Testis (tissue), 3 donors: ENCODE results near the gene GUCA2B. TPM values are rescaled to one million over a fixed set of nuclear protein-coding genes. Genes with fewer than 3 reads are reported as not detected.

Experiments
- DNase-seq: peaks from one replicate; pipeline ENCODE4 v3.0.0-alpha.2; 2019
- H3K27ac ChIP-seq, 2 donors: fragments of 200-600 bp; sonication (generic); one replicate each; pipeline ENCODE4 v1.5.1; 2019
- H3K27me3 ChIP-seq: fragments of 200-600 bp; sonication (generic); one replicate; pipeline ENCODE4 v1.5.1; 2019
- H3K36me3 ChIP-seq: fragments of 200-600 bp; sonication (generic); one replicate; pipeline ENCODE4 v1.5.1; 2017; ENCODE audit warnings: low read depth; ENCODE audit errors: missing control alignments
- H3K4me1 ChIP-seq: fragments of 200-600 bp; sonication (generic); one replicate; pipeline ENCODE4 v1.5.1; 2019
- H3K4me3 ChIP-seq, 2 donors: fragments of 200-600 bp; sonication (generic); one replicate each; pipeline ENCODE4 v1.5.1; 2017 to 2019
- H3K9me3 ChIP-seq: fragments of 200-600 bp; sonication (generic); one replicate; pipeline ENCODE4 v1.5.1; 2017
- POLR2A ChIP-seq: fragments of 450-650 bp; IDR thresholded peaks from one replicate; pipeline ENCODE4 v1.6.1; 2017; ENCODE audit warnings: antibody characterized with exemption, mild to moderate bottlenecking, moderate library complexity
- WGBS, 2 donors: methylation state at CpG; one replicate each; pipeline ENCODE4 v1.1.5; 2018; 5-methylcytosine and 5-hydroxymethylcytosine counted together
- intact Hi-C: fragments of 100-400 bp; cut with DNase I; formaldehyde crosslinking; loops from one replicate; pipeline ENCODE4 v1.15.1; 2023; ENCODE audit warnings: low total_unique reads
- polyA plus RNA-seq: library from polyadenylated mRNA; stranded (reverse); fragments of 350-450 nt; fragmentation: Illumina TruSeq; extraction: RNeasy Lipid Tissue Mini Kit (QIAGEN cat#74804); gene quantifications from one replicate; pipeline ENCODE4 v1.2.3, GENCODE V29; 2014; ENCODE audit warnings: low read depth, low replicate concordance; ENCODE audit not compliant: insufficient read depth
- total RNA-seq, 2 donors: library from RNA; depleted of rRNA; stranded (reverse); fragments of >200 nt; gene quantifications; one replicate each; pipeline ENCODE4 v1.2.3, GENCODE V29; 2016
- TF ChIP-seq, protein P1 (sequence below), 3 experiments: fragments of 450-650 bp in 2 of 3; fragments of 200-600 bp in 1 of 3; sonication (generic) in 1 of 3; IDR thresholded peaks; one replicate each; pipeline ENCODE4 v1.5.1; 2016 to 2019; ENCODE audit warnings: antibody characterized with exemption in 3 of 3, mild to moderate bottlenecking in 2 of 3, moderate library complexity in 1 of 3

Gene GUCA2B
- total and polyA plus RNA-seq, 3 donors from 2014 or later = not detected

DNA sequence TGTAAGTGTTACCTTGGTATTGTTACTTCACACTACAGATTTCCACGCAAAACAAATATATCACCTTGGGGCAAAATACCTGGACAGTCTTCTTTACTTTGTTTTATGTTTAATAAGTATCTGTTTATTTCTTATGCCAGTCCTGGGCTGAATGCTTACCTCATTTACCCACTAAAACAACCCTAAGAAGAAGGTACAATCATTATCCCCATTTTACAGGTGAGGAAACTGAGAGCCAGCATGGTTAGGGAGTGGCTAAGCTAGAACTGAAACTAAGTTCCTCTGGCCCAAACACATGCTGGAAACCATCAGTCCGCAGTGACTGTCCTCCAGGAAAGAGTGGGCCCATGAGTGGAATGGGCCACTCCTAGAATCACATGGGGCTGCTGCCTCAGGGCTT is 13.0 kb upstream of the GUCA2B start:
- no peaks in the 10 kb centered on the region for H3K9me3 ChIP-seq
- 91 to 96% methylated on average over 2 of the region's 2 CpGs for WGBS, 2 donors
- DNase-seq = no peak
- intact Hi-C loops = no loop called here
- no peak for TF ChIP-seq POLR2A
- TF ChIP-seq, protein P1, sequence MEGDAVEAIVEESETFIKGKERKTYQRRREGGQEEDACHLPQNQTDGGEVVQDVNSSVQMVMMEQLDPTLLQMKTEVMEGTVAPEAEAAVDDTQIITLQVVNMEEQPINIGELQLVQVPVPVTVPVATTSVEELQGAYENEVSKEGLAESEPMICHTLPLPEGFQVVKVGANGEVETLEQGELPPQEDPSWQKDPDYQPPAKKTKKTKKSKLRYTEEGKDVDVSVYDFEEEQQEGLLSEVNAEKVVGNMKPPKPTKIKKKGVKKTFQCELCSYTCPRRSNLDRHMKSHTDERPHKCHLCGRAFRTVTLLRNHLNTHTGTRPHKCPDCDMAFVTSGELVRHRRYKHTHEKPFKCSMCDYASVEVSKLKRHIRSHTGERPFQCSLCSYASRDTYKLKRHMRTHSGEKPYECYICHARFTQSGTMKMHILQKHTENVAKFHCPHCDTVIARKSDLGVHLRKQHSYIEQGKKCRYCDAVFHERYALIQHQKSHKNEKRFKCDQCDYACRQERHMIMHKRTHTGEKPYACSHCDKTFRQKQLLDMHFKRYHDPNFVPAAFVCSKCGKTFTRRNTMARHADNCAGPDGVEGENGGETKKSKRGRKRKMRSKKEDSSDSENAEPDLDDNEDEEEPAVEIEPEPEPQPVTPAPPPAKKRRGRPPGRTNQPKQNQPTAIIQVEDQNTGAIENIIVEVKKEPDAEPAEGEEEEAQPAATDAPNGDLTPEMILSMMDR (IDR thresholded peaks at IDR 0.05) = no peak
- no peak overlapping the region for H3K27ac ChIP-seq
- H3K36me3 ChIP-seq = no peaks in the 10 kb centered on the region
- H3K4me3 ChIP-seq = no peak overlapping the region
- no peaks in the 10 kb centered on the region for H3K4me1 ChIP-seq
- no peaks in the 10 kb centered on the region for H3K27me3 ChIP-seq

DNA sequence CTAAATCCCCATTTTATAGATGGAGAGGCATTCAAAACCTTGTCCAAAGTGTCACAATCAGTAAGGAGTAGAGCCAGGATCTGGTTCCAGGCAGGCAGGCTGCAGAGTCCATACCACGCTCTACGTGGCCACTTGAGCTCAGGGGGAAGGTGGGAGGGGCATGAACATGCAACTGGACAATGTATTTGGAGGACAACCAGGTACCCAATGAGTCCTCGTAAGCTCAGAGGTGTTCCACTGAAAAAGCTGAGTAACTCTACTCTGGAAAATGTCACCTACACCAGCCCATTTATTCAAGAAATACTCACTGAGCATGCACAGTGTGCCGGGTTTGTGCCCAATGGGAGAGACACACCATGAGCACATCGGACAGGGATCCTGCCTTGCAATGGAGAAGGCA is 11.2 kb upstream of the GUCA2B start:
- H3K4me3 ChIP-seq = no peak overlapping the region
- intact Hi-C loops = no loop called here
- H3K36me3 ChIP-seq = no peaks in the 10 kb centered on the region
- no peak overlapping the region for H3K27ac ChIP-seq
- no peaks in the 10 kb centered on the region for H3K27me3 ChIP-seq
- DNase-seq = no peak
- WGBS, 2 donors = 85 to 89% methylated on average over 5 of the region's 5 CpGs
- H3K4me1 ChIP-seq = peaks cover 6% of the 10 kb centered on the region
- TF ChIP-seq, protein P1 (IDR thresholded peaks at IDR 0.05) = no peak
- no peak for TF ChIP-seq POLR2A
- no peaks in the 10 kb centered on the region for H3K9me3 ChIP-seq

DNA sequence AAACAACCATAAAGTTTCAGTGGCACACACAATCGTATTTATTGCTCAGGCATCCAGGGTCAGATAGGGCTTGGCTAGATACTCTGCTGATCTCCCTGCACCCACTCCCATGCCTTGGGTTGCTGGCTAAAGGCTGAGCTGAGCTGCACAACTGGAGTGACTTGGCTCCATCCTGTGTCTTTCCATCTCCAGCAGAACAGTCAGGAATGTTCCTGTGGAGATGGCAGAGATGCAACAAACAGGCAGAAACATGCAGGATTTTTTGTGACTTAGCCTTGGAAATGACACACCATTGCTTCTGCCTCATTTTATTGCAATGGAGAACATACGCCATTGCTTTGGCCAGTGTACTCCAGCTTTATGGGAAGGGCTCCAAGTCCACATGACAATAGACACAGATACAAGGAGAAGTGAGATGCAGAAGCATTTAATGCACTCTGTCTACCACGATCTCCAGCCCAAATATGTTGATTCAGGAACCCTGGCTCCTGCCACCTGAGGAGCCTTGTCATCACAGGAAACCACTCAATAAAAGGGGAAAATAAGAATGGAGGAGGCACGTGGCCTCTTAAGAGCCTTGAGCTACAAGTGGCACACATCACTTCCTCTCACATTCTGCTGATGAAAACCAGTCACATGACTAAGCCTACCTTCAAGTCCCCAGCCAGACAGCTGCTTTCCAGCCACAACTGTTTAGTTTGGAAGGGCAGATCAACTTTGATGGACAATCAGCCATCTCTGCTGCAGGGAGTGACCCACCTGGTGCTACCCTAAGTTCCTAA is 10.1 kb upstream of the GUCA2B start:
- Histone ChIP-seq H3K36me3 (no peaks in the 10 kb centered on the region), H3K4me1 (peaks cover 6% of the 10 kb centered on the region), H3K27me3 (no peaks in the 10 kb centered on the region), H3K4me3 (no peak overlapping the region), H3K27ac (no peak overlapping the region), H3K9me3 (no peaks in the 10 kb centered on the region)
- intact Hi-C loops = no loop called here
- DNase-seq = no peak
- WGBS, 2 donors = 59 to 60% methylated on average over 4 of the region's 4 CpGs
- no peak for TF ChIP-seq POLR2A
- TF ChIP-seq, protein P1 (IDR thresholded peaks at IDR 0.05) = no peak

DNA sequence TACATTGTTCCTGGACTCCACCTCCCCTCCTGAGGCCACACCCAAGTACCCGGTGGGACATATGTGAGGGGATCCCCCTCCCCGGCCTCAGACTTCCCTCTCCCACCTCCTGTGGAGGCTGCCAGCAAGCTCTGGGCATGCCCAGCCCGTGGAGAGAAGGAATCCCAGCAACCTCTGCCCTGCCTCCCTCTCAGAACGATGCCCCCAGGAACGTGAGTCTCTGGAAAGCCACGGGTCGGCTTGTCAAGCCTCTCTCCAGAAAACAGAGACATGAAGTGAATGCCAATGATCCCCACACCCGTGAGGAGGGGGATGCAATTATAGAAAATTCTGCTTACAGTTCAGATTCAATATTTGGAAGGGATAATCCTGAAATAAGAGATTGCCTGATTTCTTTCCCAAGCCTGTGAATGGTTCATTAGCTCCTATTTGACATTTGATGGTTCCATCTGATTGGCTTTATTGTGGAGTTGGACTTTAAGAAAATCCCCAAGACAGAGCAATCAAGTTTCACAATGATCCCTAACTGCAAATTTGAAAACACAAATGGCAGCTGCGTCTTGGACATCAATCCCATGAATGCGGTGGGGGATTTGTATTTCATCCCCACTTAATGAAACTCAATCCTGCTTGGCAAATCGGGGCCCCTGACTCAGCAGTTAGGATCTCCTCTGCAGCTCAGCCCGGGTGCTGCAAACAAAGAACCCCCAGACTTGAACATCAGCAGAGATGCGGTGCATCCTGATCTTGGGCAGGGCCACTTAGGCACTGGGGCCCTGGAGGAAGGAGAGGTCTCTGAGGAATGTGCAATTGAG is 9.1 kb upstream of the GUCA2B start:
- H3K9me3 ChIP-seq = no peaks in the 10 kb centered on the region
- H3K36me3 ChIP-seq = no peaks in the 10 kb centered on the region
- H3K27ac ChIP-seq = no peak overlapping the region
- no peak for TF ChIP-seq POLR2A
- TF ChIP-seq, protein P1 (IDR thresholded peaks at IDR 0.05) = no peak
- H3K4me3 ChIP-seq = no peak overlapping the region
- whole genome bisulfite sequencing, 2 donors = 73 to 74% methylated on average over 10 to 13 of the region's 13 CpGs
- peaks cover 6% of the 10 kb centered on the region for H3K4me1 ChIP-seq
- no peaks in the 10 kb centered on the region for H3K27me3 ChIP-seq
- no peak for DNase-seq
- intact Hi-C loops = no loop called here
